HFFc6 (cell line): Measurements from ENCODE around the gene C4orf46. TPM values are rescaled to one million over a fixed set of nuclear protein-coding genes. Genes with fewer than 3 reads are reported as not detected.

ENCODE experiments used
- DNase-seq: peaks from one replicate; pipeline ENCODE4 v3.0.0-alpha.2; 2018
- H3K27ac Mint-ChIP-seq: 2 replicates; pipeline ENCODE4 v1.8.0; 2020; ENCODE audit warnings: mild to moderate bottlenecking, mixed read lengths
- H3K27me3 Mint-ChIP-seq: 2 replicates; pipeline ENCODE4 v1.8.0; 2021; ENCODE audit warnings: mild to moderate bottlenecking, moderate library complexity, mixed read lengths; ENCODE audit not compliant: insufficient read depth
- H3K36me3 Mint-ChIP-seq: 2 replicates; pipeline ENCODE4 v1.8.0; 2021; ENCODE audit warnings: low read depth, mixed read lengths
- H3K4me1 Mint-ChIP-seq: 2 replicates; pipeline ENCODE4 v1.8.0; 2020; ENCODE audit warnings: low read depth, mixed read lengths
- H3K4me3 Mint-ChIP-seq: 2 replicates; pipeline ENCODE4 v1.8.0; 2020; ENCODE audit warnings: mild to moderate bottlenecking, moderate library complexity, mixed read lengths
- H3K9me3 Mint-ChIP-seq: 2 replicates; pipeline ENCODE4 v1.8.0; 2020; ENCODE audit warnings: mild to moderate bottlenecking, mixed read lengths
- CTCF ChIP-seq: fragments of 200-600 bp; sonication (generic); IDR thresholded peaks from 2 replicates; pipeline ENCODE4 v1.5.0; 2021; ENCODE audit warnings: antibody characterized with exemption, mild to moderate bottlenecking
- total RNA-seq, 6 experiments: library from RNA; stranded (reverse); fragmentation: NEBNext Ultra II Directional; extraction: Animal tissue kit (Norgen Biotek cat#: 25700); gene quantifications; 2 replicates in 1 of 6; 3 replicates in 5 of 6; pipeline ENCODE4 v1.2.3, GENCODE V29; 2021

The C4orf46 gene
- total RNA-seq, 6 experiments from 2014 or later = 8.0 to 13.8 (median 11.8) TPM

- DNase-seq = no peak
- H3K9me3 Mint-ChIP-seq = no peaks in the 10 kb centered on the region
- peaks cover 6% of the 10 kb centered on the region; the same call in 1 of the 2 replicates for H3K27me3 Mint-ChIP-seq
- no peak overlapping the region for H3K4me3 Mint-ChIP-seq
- no peaks in the 10 kb centered on the region for H3K36me3 Mint-ChIP-seq
- peaks cover 8% of the 10 kb centered on the region; the same call in 1 of the 2 replicates for H3K4me1 Mint-ChIP-seq
- no peak for TF ChIP-seq CTCF
- H3K27ac Mint-ChIP-seq = no peak overlapping the region
Measured at GRCh38 chr4:158649111-158649680, 22.5 kb downstream of the C4orf46 start.

GRCh38 chr4:158644760-158645159, 26.9 kb downstream of the C4orf46 start:
- Mint-ChIP-seq H3K4me1 (no peaks in the 10 kb centered on the region), H3K36me3 (no peaks in the 10 kb centered on the region), H3K27me3 (peaks cover 10% of the 10 kb centered on the region), H3K27ac (no peak overlapping the region), H3K9me3 (no peaks in the 10 kb centered on the region), H3K4me3 (no peak overlapping the region)
- DNase-seq = no peak
- TF ChIP-seq CTCF = no peak

GRCh38 chr4:158644356-158644755, 27.3 kb downstream of the C4orf46 start:
- Mint-ChIP-seq H3K4me3 (no peak overlapping the region), H3K36me3 (no peaks in the 10 kb centered on the region), H3K4me1 (no peaks in the 10 kb centered on the region), H3K27ac (no peak overlapping the region), H3K27me3 (peaks cover 12% of the 10 kb centered on the region), H3K9me3 (no peaks in the 10 kb centered on the region)
- no peak for TF ChIP-seq CTCF
- DNase-seq = no peak

GRCh38 chr4:158636619-158637018, 35.1 kb downstream of the C4orf46 start:
- H3K4me1 Mint-ChIP-seq = no peaks in the 10 kb centered on the region
- H3K9me3 Mint-ChIP-seq = no peaks in the 10 kb centered on the region
- peaks cover 7% of the 10 kb centered on the region; the same call in 1 of the 2 replicates for H3K27me3 Mint-ChIP-seq
- no peak for DNase-seq
- no peak for TF ChIP-seq CTCF
- no peak overlapping the region for H3K4me3 Mint-ChIP-seq
- no peak overlapping the region for H3K27ac Mint-ChIP-seq
- no peaks in the 10 kb centered on the region for H3K36me3 Mint-ChIP-seq

GRCh38 chr4:158630893-158631292, 40.8 kb downstream of the C4orf46 start:
- no peak overlapping the region for H3K4me3 Mint-ChIP-seq
- H3K36me3 Mint-ChIP-seq = no peaks in the 10 kb centered on the region
- H3K27ac Mint-ChIP-seq = no peak overlapping the region
- peaks cover 8% of the 10 kb centered on the region for H3K4me1 Mint-ChIP-seq
- peaks cover 7% of the 10 kb centered on the region; the same call in 1 of the 2 replicates for H3K27me3 Mint-ChIP-seq
- H3K9me3 Mint-ChIP-seq = no peaks in the 10 kb centered on the region
- peak; percentile 13 for DNase-seq
- TF ChIP-seq CTCF = no peak
